ENCODE results near the gene PCNX2. TPM values are rescaled to one million over a fixed set of nuclear protein-coding genes. Genes with fewer than 3 reads are reported as not detected.

Gene PCNX2
- total RNA-seq, 1 donor, result 56.8 TPM

DNA sequence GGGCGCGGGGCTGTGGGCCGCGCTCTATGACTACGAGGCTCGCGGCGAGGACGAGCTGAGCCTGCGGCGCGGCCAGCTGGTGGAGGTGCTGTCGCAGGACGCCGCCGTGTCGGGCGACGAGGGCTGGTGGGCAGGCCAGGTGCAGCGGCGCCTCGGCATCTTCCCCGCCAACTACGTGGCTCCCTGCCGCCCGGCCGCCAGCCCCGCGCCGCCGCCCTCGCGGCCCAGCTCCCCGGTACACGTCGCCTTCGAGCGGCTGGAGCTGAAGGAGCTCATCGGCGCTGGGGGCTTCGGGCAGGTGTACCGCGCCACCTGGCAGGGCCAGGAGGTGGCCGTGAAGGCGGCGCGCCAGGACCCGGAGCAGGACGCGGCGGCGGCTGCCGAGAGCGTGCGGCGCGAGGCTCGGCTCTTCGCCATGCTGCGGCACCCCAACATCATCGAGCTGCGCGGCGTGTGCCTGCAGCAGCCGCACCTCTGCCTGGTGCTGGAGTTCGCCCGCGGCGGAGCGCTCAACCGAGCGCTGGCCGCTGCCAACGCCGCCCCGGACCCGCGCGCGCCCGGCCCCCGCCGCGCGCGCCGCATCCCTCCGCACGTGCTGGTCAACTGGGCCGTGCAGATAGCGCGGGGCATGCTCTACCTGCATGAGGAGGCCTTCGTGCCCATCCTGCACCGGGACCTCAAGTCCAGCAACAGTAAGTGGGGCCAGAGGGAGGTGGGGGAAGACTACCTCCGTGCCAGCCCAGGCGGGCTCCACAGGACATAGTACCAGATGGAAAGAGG, 32.8 kb upstream of the PCNX2 start:
- Histone ChIP-seq H4K20me1 (ENCODE audit: insufficient read depth, low read length) (no peaks in the 10 kb centered on the region), H2AFZ (ENCODE audit: low read length) (no peak overlapping the region), H3K27ac (ENCODE audit: low read depth, low read length) (no peak overlapping the region), H3K9me3 (ENCODE audit: low read depth, low read length) (no peaks in the 10 kb centered on the region), H3K36me3 (ENCODE audit: insufficient read depth, low read length) (no peaks in the 10 kb centered on the region), H3K4me3 (ENCODE audit: insufficient read depth, low read length) (peak overlapping the region; percentile 53), H3K27me3 (ENCODE audit: insufficient read depth, low read length) (peaks cover 20% of the 10 kb centered on the region), H3K79me2 (ENCODE audit: insufficient read depth, low read length) (no peaks in the 10 kb centered on the region), H3K4me2 (ENCODE audit: insufficient read depth, low read length) (peak overlapping the region; percentile 60), H3K4me1 (ENCODE audit: insufficient read depth, low read length) (no peaks in the 10 kb centered on the region)
- DNase-seq (ENCODE audit: insufficient read length, low spot score, missing footprints), result no peak
- TF ChIP-seq, protein P1, sequence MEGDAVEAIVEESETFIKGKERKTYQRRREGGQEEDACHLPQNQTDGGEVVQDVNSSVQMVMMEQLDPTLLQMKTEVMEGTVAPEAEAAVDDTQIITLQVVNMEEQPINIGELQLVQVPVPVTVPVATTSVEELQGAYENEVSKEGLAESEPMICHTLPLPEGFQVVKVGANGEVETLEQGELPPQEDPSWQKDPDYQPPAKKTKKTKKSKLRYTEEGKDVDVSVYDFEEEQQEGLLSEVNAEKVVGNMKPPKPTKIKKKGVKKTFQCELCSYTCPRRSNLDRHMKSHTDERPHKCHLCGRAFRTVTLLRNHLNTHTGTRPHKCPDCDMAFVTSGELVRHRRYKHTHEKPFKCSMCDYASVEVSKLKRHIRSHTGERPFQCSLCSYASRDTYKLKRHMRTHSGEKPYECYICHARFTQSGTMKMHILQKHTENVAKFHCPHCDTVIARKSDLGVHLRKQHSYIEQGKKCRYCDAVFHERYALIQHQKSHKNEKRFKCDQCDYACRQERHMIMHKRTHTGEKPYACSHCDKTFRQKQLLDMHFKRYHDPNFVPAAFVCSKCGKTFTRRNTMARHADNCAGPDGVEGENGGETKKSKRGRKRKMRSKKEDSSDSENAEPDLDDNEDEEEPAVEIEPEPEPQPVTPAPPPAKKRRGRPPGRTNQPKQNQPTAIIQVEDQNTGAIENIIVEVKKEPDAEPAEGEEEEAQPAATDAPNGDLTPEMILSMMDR (IDR thresholded peaks at IDR 0.05; ENCODE audit: extremely low read depth, low read depth, low read length), result no peak

DNA sequence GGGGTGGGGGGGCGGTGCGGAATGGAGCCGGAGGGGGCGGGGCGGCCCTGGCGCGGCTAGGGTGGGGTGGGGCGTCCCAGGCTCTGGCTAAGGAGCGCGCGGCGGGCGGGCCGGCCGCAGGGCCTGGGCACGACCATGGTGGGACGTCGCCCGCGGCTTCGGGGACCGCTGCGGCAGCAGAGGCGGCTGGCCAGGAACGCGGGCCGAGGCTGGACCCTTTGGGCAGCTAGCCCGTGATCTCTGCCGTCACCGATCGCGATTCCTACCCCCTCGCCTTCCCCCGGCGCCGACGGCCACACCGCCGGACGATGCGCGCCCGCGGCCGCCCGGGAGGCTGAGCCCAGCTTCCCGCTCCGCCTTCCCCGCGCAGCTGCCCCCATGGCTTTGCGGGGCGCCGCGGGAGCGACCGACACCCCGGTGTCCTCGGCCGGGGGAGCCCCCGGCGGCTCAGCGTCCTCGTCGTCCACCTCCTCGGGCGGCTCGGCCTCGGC, 32.2 kb upstream of the PCNX2 start, which contains the start of gene MAP3K21:
Gene MAP3K21 (plus strand): TSS at position 74 of the 491 bp plus-strand sequence. CDS start 305 bp downstream, at position 379.
- TF ChIP-seq, protein P1 (IDR thresholded peaks at IDR 0.05; ENCODE audit: extremely low read depth, low read depth, low read length), result no peak

DNA sequence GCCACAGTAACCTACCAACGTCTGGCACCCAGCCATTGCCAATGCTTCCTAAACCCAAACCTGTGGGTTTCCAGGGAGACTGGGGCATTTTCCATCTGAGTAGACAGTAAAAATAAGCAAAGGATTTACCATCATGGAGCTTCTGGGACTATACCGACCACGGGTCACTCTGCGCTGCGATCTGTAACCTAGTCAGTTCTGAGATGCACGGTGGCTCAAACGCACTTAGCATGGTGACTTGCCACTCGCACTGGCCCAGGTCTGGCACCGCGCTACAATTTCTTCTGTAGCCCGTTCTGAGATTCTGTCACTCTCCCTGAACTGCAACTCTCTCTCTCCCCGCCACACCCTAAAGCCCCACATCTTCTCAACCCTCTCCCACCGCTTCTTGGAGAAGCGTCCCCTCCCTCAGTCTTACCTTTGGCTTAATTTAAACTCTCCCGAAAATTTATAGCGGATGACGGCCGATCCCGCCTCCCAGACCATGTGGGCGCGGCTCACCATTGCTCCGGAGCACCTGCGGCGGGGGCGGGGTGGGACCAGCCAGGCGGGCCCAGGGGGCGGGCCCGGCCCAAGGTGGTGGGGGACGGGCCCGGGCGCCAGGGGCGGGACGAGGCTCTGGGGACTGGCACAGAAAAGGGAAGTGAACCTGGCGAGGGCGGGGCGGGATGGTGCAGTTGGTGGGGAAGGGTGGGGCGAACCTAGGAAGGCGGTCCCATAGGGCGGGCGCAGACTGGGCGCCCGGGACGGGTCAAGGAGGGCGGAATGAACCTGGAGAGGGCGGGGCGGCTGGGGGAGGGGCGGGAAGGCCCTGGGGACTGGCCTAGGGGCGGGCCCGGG, 31.5 kb upstream of the PCNX2 start:
- H4K20me1 ChIP-seq (ENCODE audit: insufficient read depth, low read length), result no peaks in the 10 kb centered on the region
- DNase-seq (ENCODE audit: insufficient read length, low spot score, missing footprints), result peak; percentile 59
- TF ChIP-seq, protein P1 (IDR thresholded peaks at IDR 0.05; ENCODE audit: extremely low read depth, low read depth, low read length), result no peak
- no peaks in the 10 kb centered on the region for H3K36me3 ChIP-seq (ENCODE audit: insufficient read depth, low read length)
- H3K79me2 ChIP-seq (ENCODE audit: insufficient read depth, low read length), result no peaks in the 10 kb centered on the region
- H3K9me3 ChIP-seq (ENCODE audit: low read depth, low read length), result no peaks in the 10 kb centered on the region
- no peak overlapping the region for H3K27ac ChIP-seq (ENCODE audit: low read depth, low read length)
- no peak overlapping the region for H2AFZ ChIP-seq (ENCODE audit: low read length)
- no peak overlapping the region for H3K4me3 ChIP-seq (ENCODE audit: insufficient read depth, low read length)
- H3K4me1 ChIP-seq (ENCODE audit: insufficient read depth, low read length), result no peaks in the 10 kb centered on the region
- peaks cover 20% of the 10 kb centered on the region for H3K27me3 ChIP-seq (ENCODE audit: insufficient read depth, low read length)
- no peak overlapping the region for H3K4me2 ChIP-seq (ENCODE audit: insufficient read depth, low read length)

More for the DNA sequence above, 32.2 kb upstream of the PCNX2 start, which contains the start of gene MAP3K21:
- Histone ChIP-seq H4K20me1 (ENCODE audit: insufficient read depth, low read length) (no peaks in the 10 kb centered on the region), H3K36me3 (ENCODE audit: insufficient read depth, low read length) (no peaks in the 10 kb centered on the region), H3K27ac (ENCODE audit: low read depth, low read length) (no peak within 1 kb of the TSS), H3K27me3 (ENCODE audit: insufficient read depth, low read length) (peaks cover 20% of the 10 kb centered on the region), H3K4me3 (ENCODE audit: insufficient read depth, low read length) (peak within 1 kb of the TSS; percentile 53), H3K4me1 (ENCODE audit: insufficient read depth, low read length) (no peaks in the 10 kb centered on the region), H3K4me2 (ENCODE audit: insufficient read depth, low read length) (peak within 1 kb of the TSS; percentile 60), H2AFZ (ENCODE audit: low read length) (no peak within 1 kb of the TSS), H3K9me3 (ENCODE audit: low read depth, low read length) (no peaks in the 10 kb centered on the region), H3K79me2 (ENCODE audit: insufficient read depth, low read length) (no peaks in the 10 kb centered on the region)
- peak; percentile 73 for DNase-seq (ENCODE audit: insufficient read length, low spot score, missing footprints)
